EH (cell line): ENCODE data around the gene IL17RD.

ENCODE experiments used
- DNase-seq: peaks from one replicate; pipeline ENCODE4 v3.0.0-alpha.2; 2015; ENCODE audit warnings: low read depth

The IL17RD gene

GRCh38 chr3:57130571-57131209 is 34.5 kb downstream of the IL17RD start:
- DNase-seq, result no peak

- no peak for DNase-seq
Observed at GRCh38 chr3:57128826-57129667, 36.1 kb downstream of the IL17RD start.

- peak; percentile 62 for DNase-seq
Observed at GRCh38 chr3:57127891-57128518, 37.1 kb downstream of the IL17RD start.

- DNase-seq, result no peak
Observed at GRCh38 chr3:57126244-57126643, 38.9 kb downstream of the IL17RD start.

GRCh38 chr3:57120451-57121174 is 44.5 kb downstream of the IL17RD start:
- DNase-seq, result no peak

GRCh38 chr3:57120040-57120439 is 45.1 kb downstream of the IL17RD start:
- DNase-seq, result no peak

GRCh38 chr3:57118254-57118653 is 46.9 kb downstream of the IL17RD start:
- DNase-seq, result no peak

GRCh38 chr3:57116501-57116900 is 48.7 kb downstream of the IL17RD start:
- DNase-seq, result no peak

GRCh38 chr3:57112206-57112605 is 52.9 kb downstream of the IL17RD start:
- no peak for DNase-seq

GRCh38 chr3:57110798-57111197 is 54.4 kb downstream of the IL17RD start:
- no peak for DNase-seq

- DNase-seq, result no peak
Observed at GRCh38 chr3:57110214-57110613, 54.9 kb downstream of the IL17RD start.

- no peak for DNase-seq
Observed at GRCh38 chr3:57109437-57110199, 55.5 kb downstream of the IL17RD start.

- no peak for DNase-seq
Observed at GRCh38 chr3:57108684-57109083, 56.5 kb downstream of the IL17RD start.

GRCh38 chr3:57105585-57105984 is 59.6 kb downstream of the IL17RD start:
- DNase-seq, result no peak

- peak; percentile 71 for DNase-seq
Observed at GRCh38 chr3:57100046-57100695, 65.0 kb downstream of the IL17RD start.

- DNase-seq, result no peak
Observed at GRCh38 chr3:57098418-57099310, 66.5 kb downstream of the IL17RD start.

GRCh38 chr3:57097536-57097935 is 67.6 kb downstream of the IL17RD start:
- DNase-seq, result no peak

- no peak for DNase-seq
Observed at GRCh38 chr3:57095363-57095762, 69.8 kb downstream of the IL17RD start.

GRCh38 chr3:57094575-57094974 is 70.6 kb downstream of the IL17RD start:
- DNase-seq, result peak; percentile 4

- no peak for DNase-seq
Observed at GRCh38 chr3:57093971-57094535, 71.1 kb downstream of the IL17RD start.
